HG02610 (cell line): ENCODE measurements around the gene LMAN1L.

Experiments used
- ATAC-seq: cut with Tn5 transposase; IDR thresholded peaks from one replicate; pipeline ENCODE4 v1.9.1; 2021; ENCODE audit warnings: mild to moderate bottlenecking, moderate library complexity; ENCODE audit not compliant: unreplicated experiment

Gene LMAN1L

GRCh38 chr15:74792227-74793016 is 20.2 kb upstream of the LMAN1L start:
- ATAC-seq = no peak

GRCh38 chr15:74793135-74794028 is 19.3 kb upstream of the LMAN1L start:
- ATAC-seq = no peak

- ATAC-seq = no peak
Measured at GRCh38 chr15:74794248-74794969, 18.2 kb upstream of the LMAN1L start.

GRCh38 chr15:74794970-74795349 is 17.7 kb upstream of the LMAN1L start:
- no peak for ATAC-seq

GRCh38 chr15:74795966-74796625 is 16.5 kb upstream of the LMAN1L start:
- ATAC-seq = no peak

GRCh38 chr15:74798388-74799254 is 14.0 kb upstream of the LMAN1L start:
- ATAC-seq = no peak

GRCh38 chr15:74799255-74799855 is 13.3 kb upstream of the LMAN1L start:
- ATAC-seq = no peak

- ATAC-seq = peak; percentile 66
Measured at GRCh38 chr15:74799856-74800558, 12.6 kb upstream of the LMAN1L start.

GRCh38 chr15:74800559-74801094 is 12.0 kb upstream of the LMAN1L start:
- ATAC-seq = no peak

GRCh38 chr15:74801311-74801997 is 11.2 kb upstream of the LMAN1L start:
- no peak for ATAC-seq

GRCh38 chr15:74802290-74802689 is 10.3 kb upstream of the LMAN1L start:
- ATAC-seq = no peak

- ATAC-seq = no peak
Measured at GRCh38 chr15:74802862-74803447, 9.7 kb upstream of the LMAN1L start.

- no peak for ATAC-seq
Measured at GRCh38 chr15:74804935-74805334, 7.7 kb upstream of the LMAN1L start.

GRCh38 chr15:74807282-74807681 is 5.4 kb upstream of the LMAN1L start:
- no peak for ATAC-seq

- ATAC-seq = no peak
Measured at GRCh38 chr15:74808078-74808839, 4.4 kb upstream of the LMAN1L start.

GRCh38 chr15:74808840-74809229 is 3.8 kb upstream of the LMAN1L start:
- ATAC-seq = no peak

GRCh38 chr15:74809242-74809641 is 3.4 kb upstream of the LMAN1L start:
- no peak for ATAC-seq
